ENCODE results near the gene WFIKKN1. TPM values are rescaled to one million over a fixed set of nuclear protein-coding genes. Genes with fewer than 3 reads are reported as not detected.

The WFIKKN1 gene
- total RNA-seq, 1 donor from 2014 or later: 8.5 TPM

DNA sequence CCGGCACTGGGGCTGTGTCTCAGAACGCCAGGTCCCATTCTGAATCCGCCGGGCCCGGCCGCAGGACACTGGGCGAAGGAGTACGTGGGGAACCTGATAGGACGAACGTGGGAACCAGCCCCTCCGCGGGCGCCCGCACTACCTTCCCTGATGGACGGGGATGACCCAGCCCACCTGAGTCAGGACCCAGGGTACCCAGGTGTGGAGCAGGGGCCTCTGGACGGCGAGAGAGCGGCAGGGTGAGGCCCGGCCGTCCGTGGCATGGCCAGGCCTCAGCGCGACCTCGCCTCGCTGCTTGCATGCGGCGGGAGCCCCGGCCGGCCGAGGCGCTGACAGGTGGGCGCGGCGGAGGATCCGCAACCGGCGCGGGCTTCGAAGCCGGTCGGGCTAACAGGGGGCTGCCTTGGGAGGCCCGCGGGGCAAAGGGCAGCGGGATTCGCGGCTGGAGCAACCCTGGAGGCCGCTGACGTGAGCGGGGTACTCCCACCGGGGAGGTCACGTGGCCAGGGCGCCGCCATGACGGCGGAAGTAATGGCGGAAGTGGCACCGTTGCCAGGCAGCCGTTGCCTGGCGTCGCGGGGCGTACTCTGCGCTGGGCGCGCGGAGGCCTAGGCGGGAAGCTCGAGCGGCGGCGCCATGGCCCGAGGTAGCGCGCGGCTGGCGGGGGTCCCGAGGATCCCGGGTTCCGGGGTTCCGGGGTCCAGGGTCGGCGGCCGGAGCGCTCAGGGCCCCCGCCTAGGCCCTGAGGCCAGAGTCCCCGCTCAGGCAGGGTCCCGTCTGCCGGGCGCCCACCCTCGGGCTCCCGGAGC lies 18.2 kb downstream of the WFIKKN1 start, which contains the start of gene WDR90:
Gene WDR90 (plus strand): TSS at position 585 of the 809 bp plus-strand sequence. CDS start 52 bp downstream, at position 637.
- peak within 1 kb of the TSS; percentile 80 for H3K4me3 Mint-ChIP-seq
- DNase-seq (ENCODE audit: low read depth, low spot score): peak; percentile 87
- H3K27ac Mint-ChIP-seq (ENCODE audit: unreplicated experiment): peak within 1 kb of the TSS; percentile 50

DNA sequence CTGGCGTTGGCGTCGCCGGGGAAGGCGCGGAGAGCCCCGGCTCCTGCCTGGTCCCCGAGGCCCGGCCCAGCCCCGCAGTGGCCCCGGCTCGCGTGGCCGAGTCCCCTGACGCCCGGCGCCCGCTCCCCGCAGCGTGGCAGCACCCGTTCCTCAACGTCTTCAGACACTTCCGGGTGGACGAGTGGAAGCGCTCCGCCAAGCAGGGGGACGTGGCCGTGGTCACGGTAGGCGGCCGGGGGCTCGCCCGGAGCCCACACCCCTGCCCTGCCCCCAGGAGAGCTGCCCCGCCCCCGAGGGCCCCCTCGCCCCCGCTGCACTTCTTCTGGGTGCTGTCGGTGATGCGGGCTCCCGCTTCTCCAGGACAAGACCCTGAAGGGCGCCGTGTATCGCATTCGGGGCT lies 18.8 kb downstream of the WFIKKN1 start:
- no peak for DNase-seq (ENCODE audit: low read depth, low spot score)
- H3K27ac Mint-ChIP-seq (ENCODE audit: unreplicated experiment): no peak overlapping the region
- no peaks in the 10 kb centered on the region for H3K27me3 Mint-ChIP-seq (ENCODE audit: low read depth)
- no peaks in the 10 kb centered on the region for H3K9me3 Mint-ChIP-seq
- TF ChIP-seq, protein P1, sequence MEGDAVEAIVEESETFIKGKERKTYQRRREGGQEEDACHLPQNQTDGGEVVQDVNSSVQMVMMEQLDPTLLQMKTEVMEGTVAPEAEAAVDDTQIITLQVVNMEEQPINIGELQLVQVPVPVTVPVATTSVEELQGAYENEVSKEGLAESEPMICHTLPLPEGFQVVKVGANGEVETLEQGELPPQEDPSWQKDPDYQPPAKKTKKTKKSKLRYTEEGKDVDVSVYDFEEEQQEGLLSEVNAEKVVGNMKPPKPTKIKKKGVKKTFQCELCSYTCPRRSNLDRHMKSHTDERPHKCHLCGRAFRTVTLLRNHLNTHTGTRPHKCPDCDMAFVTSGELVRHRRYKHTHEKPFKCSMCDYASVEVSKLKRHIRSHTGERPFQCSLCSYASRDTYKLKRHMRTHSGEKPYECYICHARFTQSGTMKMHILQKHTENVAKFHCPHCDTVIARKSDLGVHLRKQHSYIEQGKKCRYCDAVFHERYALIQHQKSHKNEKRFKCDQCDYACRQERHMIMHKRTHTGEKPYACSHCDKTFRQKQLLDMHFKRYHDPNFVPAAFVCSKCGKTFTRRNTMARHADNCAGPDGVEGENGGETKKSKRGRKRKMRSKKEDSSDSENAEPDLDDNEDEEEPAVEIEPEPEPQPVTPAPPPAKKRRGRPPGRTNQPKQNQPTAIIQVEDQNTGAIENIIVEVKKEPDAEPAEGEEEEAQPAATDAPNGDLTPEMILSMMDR (conservative IDR thresholded peaks at IDR 0.05): no peak
- no peaks in the 10 kb centered on the region for H3K4me1 Mint-ChIP-seq
- H3K36me3 Mint-ChIP-seq (ENCODE audit: low read depth): no peaks in the 10 kb centered on the region
- peak overlapping the region; percentile 74 for H3K4me3 Mint-ChIP-seq

More for the DNA sequence above, 18.2 kb downstream of the WFIKKN1 start, which contains the start of gene WDR90:
- Mint-ChIP-seq H3K4me1 (no peaks in the 10 kb centered on the region), H3K36me3 (ENCODE audit: low read depth) (no peaks in the 10 kb centered on the region), H3K27me3 (ENCODE audit: low read depth) (no peaks in the 10 kb centered on the region), H3K9me3 (no peaks in the 10 kb centered on the region)
- TF ChIP-seq, protein P1 (conservative IDR thresholded peaks at IDR 0.05): no peak

DNA sequence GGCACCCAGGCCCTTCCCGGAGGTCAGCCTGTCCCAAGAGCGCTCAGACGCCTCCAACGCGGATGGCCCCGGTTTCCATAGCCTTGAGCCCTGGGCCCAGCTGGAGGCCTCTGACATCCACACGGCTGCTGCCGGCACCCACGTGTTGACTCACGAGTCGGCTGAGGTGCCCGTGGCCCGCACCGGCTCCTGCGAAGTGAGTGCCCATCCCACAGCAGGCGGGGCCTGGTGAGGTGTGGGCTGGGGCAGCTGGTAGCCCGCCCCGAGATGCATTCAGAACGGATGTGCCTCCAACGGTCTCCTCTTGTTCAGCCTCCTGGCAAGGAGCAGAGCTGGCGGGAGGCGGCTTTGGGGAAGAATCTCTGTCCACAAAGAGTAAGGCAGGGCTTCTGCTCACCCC lies 21.1 kb downstream of the WFIKKN1 start:
- Mint-ChIP-seq H3K4me1 (no peaks in the 10 kb centered on the region), H3K36me3 (ENCODE audit: low read depth) (no peaks in the 10 kb centered on the region), H3K4me3 (no peak overlapping the region), H3K27ac (ENCODE audit: unreplicated experiment) (no peak overlapping the region), H3K9me3 (no peaks in the 10 kb centered on the region), H3K27me3 (ENCODE audit: low read depth) (no peaks in the 10 kb centered on the region)
- TF ChIP-seq, protein P1 (conservative IDR thresholded peaks at IDR 0.05): no peak
- no peak for DNase-seq (ENCODE audit: low read depth, low spot score)

DNA sequence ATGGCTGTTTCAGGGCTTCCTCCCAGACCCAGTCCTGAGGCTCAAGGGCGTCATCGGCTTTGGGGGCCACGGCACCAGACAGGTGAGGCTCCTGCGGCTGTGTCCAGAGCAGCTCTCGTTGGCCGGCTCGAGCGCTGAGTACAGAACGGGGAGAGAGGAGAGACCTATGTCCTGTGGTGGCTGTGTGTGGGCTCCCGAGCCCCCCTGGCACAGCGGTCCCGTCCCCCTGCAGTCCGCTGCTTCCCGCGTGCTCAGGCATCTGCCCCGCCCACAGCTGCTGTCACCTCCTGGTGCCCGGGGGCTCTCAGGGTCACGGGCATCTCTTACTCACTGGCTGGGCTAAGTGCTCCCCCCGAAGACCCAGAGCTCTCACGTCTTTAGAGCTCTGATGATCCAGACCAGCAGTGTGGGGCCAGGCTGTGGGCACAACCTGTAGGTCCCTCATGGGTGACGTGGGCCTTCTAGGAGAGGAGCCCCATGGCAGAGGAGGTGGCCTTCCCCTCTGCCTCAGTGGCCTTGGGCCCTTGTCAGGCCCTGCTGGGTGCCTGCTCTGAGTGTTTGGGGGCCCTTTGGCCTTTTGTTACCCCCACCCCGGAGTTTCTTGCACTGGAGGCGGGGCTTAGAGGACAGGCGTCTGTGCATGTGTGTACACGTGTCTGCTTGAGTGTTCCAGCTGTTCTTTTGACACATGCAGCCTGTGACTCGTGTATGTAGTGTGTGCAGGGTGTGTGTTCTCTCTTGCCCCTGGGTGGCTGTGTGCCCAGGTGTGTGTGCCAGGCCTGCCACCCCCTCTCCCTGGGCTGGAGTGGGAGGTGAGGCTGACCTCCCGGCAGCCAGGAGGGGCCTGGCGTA lies 21.9 kb downstream of the WFIKKN1 start:
- Mint-ChIP-seq H3K4me1 (no peaks in the 10 kb centered on the region), H3K4me3 (no peak overlapping the region), H3K27me3 (ENCODE audit: low read depth) (no peaks in the 10 kb centered on the region), H3K27ac (ENCODE audit: unreplicated experiment) (no peak overlapping the region), H3K36me3 (ENCODE audit: low read depth) (no peaks in the 10 kb centered on the region), H3K9me3 (no peaks in the 10 kb centered on the region)
- TF ChIP-seq, protein P1 (conservative IDR thresholded peaks at IDR 0.05): no peak
- no peak for DNase-seq (ENCODE audit: low read depth, low spot score)

DNA sequence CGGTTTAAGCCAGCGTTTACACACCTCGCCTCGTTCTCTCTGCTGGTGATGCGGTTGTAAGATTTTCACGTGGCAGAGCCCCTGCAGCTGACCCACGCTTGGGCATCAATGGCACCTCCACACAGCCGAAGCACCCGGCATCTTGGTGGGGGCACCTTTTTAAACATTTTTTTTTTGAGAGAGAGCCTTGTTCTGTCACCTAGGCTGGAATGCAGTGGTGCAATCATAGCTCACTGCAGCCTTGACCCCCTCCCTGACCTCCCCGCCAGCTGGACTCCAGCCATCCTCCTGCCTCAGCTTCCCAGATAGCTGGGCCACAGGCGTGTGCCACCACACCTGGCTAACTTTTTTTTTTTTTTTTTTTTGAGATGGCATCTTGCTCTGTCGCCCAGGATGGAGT lies 23.2 kb downstream of the WFIKKN1 start:
- Mint-ChIP-seq H3K27me3 (ENCODE audit: low read depth) (no peaks in the 10 kb centered on the region), H3K9me3 (no peaks in the 10 kb centered on the region), H3K4me1 (no peaks in the 10 kb centered on the region), H3K27ac (ENCODE audit: unreplicated experiment) (no peak overlapping the region), H3K36me3 (ENCODE audit: low read depth) (no peaks in the 10 kb centered on the region), H3K4me3 (no peak overlapping the region)
- TF ChIP-seq, protein P1 (conservative IDR thresholded peaks at IDR 0.05): no peak
- DNase-seq (ENCODE audit: low read depth, low spot score): no peak

All from neural crest cell (in vitro differentiated cells).